HTR-8/SVneo (cell line): ENCODE measurements around the gene ATP6V1B1.
A peak's percentile ranks its signal among the peaks of the same experiment; 100 is the strongest.
"Not testable (repeated sequence)": the region's sequence is repeated elsewhere in the genome, so short reads cannot be mapped to it uniquely, and the experiment has no call there.

Experiments used
- DNase-seq: peaks from one replicate; pipeline ENCODE4 v3.0.0; 2011; ENCODE audit warnings: low spot score, mixed read lengths; ENCODE audit not compliant: insufficient read length
- FAIRE-seq: peaks from 2 replicates; lab custom pipeline; 2011; peaks lifted over from hg19 to GRCh38; lab: Jason Lieb, UNC

The ATP6V1B1 gene

DNA sequence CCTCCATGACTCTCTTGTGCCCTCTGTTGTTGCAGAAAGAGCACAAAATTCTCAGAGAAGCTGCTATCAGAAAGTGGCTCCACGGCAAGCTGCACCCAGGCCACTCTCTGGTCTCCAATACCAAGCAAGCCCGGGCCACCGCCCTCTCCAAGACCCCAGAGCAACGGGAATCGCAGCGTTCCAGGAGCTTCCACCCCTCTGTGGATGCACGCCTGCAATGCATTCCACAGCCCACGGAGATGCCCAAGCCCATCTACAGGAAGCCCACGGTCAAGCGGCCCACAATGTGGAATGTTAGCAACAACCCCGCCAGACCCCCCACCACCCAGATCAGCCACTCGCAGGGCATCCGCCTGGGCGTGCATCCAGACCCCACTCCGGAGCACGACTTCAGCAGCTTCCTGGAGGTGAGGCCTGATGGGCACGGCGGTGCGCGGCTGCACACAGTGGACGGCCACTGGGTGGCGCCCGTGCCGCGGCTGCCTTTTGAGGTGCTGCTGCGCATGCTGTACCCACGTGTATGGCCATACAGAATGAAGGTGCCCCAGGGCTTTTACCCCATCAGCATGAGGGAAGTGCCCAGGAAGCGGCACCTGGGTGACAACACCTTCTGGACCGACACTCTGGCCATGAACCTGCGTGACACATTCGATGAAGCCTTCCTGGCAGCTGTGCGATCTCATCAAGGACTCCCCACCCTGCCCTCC, 49.0 kb downstream of the ATP6V1B1 start:
- no peak for DNase-seq
- FAIRE-seq, result peak; percentile 55

DNA sequence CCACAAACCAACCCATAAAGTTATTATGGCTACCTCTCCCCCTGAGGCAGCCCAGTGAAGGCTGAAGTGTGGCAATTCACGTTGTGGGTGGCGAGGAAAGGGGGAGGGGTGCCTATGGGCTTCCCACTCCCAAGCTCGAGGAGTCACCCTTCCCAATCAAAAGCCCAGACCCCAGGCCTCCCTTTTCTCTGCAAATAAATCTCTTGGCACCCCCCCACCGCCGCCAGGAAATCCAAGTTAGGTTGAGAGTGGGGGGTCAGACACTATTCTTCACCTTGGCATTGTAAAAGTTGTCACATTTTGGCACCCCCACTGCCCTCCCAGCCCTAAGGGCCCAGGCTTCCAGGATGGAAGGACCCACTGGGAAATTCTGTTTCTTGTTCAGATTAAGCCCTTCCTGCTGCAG, 49.6 kb downstream of the ATP6V1B1 start:
- no peak for FAIRE-seq

DNA sequence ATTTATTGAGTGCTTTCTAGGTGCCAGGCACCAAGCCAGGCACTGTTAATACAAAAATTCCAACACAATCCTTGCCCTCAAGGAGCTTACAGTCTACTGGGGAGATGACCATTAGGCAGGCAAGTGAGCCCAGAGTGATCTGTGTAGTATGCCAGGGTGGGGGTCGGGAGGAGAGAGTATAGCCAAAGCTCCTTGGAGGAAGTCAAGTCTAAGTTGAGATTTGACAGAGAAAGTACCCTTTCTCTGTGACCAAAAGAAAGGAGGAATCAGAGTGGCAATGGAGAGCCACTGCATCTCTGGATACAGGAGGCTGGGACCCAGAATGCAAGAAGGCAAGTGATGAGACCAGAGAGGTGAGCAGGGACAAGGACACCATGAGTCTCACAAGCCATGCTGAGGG, 50.3 kb downstream of the ATP6V1B1 start:
- no peak for FAIRE-seq
- no peak for DNase-seq

More for the DNA sequence above, 49.6 kb downstream of the ATP6V1B1 start:
- DNase-seq, result no peak

DNA sequence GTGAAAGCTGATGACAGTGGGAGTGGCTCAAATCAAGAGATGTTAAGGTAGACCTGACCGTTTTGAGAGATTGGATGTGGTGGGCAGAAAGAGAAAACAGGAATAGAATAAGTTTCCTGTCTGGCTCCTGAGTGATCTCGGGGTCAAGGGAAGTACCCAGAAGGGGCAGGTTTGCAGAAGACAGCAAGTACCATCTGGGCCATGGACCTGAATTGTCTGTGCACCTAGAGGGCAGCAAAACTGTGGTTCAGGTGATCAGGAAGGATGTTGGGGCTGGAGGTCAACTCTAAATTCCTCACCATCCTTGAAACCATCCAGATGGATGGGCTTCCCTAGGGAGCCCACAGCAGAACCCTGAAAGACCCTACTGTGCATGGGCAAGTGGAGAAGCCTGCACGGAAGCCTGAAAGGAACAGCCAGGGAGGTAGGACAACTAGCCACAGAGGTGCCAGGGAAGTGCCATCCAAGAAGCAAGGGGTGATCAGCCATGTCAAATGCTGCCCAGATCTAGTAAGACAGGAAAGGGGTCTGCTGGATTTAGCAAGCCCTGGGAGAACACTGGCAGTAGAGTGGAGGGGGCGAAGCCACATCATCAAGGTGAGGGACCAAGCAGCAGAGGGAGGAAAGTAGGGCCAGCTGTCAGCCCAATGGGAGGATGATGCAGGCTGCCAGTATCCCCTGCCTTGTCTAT, 50.9 kb downstream of the ATP6V1B1 start:
- no peak for FAIRE-seq

DNA sequence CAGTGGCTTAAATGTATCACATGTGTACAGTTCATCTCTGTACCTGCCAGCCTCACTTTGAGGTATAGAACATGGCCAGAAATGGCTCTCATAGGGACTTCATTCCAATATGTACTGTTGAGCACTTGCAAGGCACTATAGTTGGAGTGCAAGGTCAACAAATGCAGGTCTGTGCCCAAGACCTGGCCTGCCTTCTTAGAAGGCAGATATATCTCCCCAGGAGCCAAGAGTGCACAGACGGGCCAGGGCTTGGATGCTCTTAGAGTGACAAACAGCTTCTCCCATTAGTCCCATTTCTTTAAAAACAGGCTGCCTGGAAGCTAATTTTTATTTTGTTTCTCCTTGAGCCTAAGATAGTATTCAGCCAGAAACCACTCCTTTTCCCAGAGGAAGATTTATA, 51.7 kb downstream of the ATP6V1B1 start:
- no peak for FAIRE-seq
- no peak for DNase-seq

More for the DNA sequence above, 50.9 kb downstream of the ATP6V1B1 start:
- no peak for DNase-seq

DNA sequence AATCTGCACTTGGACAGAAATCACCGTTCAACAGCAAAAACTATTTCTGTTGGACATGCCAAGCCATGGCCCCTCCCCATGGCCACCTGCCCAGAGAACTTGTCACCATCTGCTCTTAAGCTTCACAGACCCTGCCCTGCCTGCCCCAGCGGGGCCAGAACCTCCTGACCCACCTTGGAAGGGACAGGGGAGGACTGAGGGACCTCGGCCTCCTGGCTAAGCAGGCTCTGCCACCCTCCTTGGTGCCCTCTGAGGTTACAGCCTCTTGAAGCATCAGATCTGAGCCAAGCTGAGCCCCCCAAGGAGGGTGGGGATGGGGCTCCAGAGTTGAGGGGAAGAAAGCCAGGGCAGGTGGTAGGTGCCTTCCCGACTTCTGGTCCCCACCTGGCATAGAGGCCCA, 52.5 kb downstream of the ATP6V1B1 start:
- FAIRE-seq (no peak), DNase-seq (no peak)

DNA sequence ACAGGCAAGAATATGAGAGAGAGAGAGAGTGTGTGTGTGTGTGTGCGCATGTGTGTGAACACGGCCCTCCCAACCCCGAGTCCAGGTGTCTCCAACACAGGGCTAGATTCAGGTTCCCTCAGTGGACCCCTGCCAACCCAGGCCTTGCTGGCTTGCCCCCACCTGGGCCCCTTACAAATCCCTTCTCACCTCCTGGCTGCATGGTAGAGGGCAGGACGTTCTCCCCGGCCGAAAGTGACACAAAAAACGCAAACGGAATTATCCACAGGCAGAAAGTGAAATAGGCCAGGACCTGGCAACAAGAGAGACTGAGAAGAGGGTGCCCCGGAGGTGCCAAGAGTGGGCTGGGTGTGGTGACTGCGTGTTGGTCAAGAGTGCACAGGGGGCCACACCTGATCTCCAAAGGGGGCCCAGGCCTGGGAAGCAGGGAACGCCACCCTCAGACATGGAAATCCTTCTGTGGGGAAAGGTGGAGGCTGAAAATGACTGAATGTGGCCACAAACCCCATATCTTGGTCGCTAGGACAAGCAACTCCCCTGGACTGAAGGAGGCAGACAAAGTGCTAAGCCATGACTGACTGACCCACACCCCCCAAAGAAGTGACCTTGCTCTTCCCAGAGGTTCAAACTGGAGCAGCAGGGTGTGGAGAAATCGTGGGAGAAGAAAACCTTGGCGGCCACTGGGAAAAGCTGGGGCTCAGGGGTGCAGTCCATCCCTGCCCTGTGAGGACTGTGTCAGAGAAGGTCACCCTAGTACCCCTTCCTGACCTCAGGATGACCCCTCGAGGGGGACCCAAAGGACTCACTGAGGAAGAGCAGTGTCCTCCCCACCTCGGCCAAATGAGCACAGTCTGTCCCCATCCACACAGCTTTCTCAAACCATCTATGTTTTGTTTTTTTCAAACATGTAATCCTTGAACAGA, 53.3 kb downstream of the ATP6V1B1 start:
- DNase-seq, result no peak
- peak; percentile 9 for FAIRE-seq

DNA sequence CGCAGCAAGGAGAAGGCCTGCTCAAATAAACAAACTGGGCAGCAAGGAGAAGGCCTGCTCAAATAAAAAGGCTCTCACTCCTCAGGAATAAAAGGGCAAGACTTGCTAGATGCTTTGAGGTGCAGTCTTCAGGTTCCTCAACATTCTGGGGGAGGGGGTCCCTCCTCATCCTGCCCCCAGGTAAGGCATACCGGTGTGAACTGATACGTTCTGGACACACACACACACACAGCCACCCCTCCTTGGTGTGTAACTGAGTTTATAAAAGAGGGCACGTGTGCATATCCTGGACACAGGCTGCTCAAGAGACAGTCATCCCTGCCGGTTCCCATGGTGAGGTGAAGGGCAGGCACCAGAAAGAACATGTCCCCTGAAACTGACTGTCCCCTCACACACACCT, 54.5 kb downstream of the ATP6V1B1 start:
- DNase-seq, result no peak

DNA sequence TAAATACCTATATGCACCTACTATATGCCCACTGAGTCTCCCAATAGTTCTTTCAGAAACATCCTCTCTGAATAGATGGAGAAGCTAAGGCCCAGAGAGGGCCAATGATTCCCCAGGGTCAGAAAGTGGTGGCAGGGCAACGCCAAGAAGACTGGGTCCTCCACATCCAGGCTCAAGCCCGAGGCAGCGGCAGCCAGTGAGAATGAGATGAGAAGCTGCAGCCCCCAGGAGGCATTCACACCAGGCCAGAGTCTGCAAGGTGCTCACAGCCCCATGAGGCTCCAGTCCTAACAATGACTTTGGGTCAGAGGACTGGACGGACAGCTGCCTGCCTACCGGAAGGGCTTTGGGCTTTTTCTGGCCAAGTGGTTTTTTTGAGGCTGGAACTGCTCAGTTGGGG, 55.4 kb downstream of the ATP6V1B1 start:
- FAIRE-seq, result no peak
- DNase-seq, result no peak

More for the DNA sequence above, 54.5 kb downstream of the ATP6V1B1 start:
- no peak for FAIRE-seq

DNA sequence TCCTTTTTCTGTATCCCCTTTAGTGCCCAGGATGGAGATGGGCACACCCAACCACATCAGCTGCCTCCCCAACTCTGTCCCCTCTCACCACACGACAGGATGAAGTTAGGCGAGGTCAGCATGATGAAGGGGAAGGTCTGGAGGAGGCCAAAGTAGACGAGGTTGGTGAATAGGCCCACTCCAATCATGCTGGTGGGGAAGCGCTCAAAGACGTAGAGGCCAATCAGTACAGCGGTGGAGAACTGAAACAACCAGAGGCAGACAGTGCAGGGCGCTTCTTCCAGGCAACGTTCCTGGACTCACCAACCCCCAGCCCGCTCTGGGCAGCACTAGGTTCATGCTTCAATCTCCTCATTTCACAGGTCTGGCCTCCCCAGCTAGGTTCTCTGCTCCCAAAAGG, 56.0 kb downstream of the ATP6V1B1 start:
- DNase-seq (no peak), FAIRE-seq (no peak)

DNA sequence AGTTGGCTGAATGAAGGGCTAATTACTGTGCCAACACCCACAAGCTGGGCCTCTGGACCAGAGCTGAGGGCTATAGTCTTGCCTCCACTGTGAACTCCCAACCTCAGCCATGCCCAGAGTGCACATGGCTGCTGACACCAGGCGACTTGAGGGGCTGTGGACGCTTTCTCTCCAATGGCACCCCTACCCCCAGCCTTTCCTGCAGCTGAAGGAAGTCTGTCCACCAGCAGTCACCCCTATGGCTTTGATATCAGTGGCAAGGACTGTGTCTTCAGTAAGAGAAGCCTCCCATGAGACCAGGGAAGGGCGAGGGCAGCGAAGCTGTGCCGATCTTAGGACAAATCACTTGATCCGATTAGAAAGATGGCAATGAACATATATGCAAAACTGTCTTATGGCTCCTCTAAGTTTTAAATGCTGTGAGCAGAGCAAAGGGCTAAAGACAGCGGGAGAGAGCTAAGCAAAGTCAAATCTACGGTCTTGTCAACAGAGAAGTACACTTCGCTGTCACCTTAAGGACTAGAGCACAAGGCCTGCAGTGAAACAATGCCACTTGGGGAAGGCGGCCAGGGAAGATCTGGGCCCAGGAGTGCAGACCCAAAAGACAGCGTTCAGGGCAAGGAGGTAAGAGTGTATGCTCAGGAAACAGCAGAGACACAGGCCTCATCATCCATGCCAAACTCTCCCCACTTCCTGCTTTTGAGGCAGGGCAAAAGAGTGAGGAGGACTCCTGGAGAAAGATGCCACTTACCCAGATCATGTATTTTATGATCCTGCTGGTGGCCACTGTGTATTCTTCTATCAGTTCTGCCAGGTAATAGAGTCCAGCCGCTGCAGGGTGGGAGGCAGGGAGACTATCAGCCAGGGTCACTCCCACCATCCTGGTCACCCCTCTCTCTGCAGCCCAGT, 57.5 kb downstream of the ATP6V1B1 start:
- FAIRE-seq, result no peak
- no peak for DNase-seq

DNA sequence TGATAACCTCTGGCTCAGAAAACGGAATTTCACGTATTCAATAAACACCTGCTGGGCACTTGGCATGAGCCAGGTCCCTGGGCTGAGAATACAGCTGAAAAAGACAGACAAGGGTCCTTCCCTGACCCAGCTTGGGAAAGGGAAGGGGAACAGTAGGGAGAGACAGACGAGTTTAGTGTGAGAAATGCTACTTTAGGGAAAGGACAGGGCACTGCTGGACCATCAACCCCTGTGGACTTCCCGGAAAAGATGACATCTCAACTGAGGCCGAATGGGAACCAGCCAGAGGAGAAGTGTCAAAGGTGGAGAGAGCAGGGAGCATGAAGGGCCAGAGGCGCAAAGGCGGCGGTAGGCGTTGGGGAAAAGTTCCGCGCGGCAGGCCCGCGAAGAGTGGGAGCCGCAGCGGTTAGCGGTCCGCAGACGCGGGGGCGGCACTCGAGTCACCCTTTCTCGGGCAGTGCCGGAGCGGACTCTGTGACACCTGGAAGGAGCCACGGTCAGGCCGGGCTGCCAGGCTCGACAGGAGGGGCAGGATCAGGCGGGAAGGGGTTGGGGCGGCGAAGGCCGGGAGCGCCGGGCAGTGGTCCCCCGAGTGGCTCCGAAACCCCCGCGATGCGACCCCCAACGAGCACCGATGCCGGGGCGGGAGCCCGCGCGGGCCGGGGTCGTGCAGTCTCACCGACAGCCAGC, 58.5 kb downstream of the ATP6V1B1 start:
- DNase-seq, result no peak
- no peak for FAIRE-seq

DNA sequence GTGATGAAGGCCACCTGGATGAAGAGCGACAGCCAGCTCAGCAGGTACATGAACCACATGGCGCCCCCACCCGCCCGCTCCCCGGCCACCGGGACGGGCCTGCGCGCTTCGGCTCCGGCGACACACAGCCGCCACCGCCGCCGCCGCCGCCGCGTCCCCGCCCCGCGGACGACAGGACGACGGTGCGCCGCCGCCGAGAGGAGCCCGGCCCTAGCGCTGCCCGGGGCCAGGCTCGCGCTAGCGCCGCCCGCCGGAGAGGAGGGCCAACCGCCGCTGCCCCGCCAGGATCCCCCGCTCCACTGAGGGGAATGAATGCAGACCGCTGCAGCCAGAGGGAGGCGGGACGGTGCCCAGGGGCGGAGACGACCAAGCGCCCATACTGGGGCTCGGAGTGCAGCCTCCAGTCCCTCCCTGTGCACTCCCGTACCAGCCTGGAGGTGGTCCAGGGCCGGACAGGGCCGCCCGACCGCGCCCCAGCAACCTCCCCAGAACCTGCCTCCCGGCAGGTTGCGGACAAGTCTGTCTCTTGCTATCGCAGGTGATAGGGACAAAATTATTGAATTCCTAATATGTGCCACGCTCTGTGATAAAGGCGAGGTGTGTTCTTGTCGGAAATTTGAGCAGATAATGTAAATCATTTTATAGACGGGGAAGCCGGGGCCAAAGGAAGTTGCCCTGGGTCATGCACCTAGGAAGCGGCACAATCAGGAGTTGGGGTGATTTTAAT, 59.2 kb downstream of the ATP6V1B1 start, which contains the start of gene TEX261:
TSS of gene TEX261 (minus strand) at position 175 of the 727 bp plus-strand sequence. CDS start at position 59, 116 bp downstream.
- FAIRE-seq, result peak; percentile 99
- DNase-seq, result peak; percentile 96

DNA sequence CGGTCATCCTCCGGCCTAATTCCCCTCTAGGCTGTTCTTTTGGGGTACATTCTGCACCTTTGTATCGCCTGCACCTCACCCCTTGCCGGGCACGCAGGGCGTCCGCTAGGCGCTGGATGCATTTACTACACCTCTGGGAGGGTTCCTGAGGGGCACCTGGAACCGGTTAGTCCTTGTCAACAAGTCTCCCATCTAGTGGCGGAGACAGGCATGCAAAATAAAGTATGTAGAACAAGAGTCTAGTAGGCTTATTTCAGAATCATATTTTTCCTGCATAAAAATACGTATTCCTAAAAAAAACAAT, 59.7 kb downstream of the ATP6V1B1 start:
- FAIRE-seq (peak; percentile 20), DNase-seq (peak; percentile 66)

DNA sequence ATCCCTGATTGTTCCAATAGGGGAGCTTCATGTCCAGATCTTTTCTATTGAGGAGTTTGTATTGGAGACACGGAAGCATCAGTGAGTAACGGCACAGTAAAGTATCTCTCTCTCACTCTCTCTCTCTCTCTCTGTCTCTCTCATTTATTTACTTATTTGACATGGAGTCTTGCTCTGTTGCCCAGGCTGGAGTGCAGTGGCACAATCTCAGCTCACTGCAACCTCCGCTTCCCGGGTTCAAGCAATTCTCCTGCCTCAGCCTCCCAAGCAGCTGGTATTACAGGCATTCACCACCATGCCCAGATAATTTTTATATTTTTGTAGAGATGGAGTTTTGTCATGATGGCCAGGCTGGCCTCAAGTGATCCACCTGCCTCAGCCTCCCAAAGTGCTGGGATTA, 63.2 kb downstream of the ATP6V1B1 start:
- not testable (repeated sequence) for FAIRE-seq, DNase-seq

DNA sequence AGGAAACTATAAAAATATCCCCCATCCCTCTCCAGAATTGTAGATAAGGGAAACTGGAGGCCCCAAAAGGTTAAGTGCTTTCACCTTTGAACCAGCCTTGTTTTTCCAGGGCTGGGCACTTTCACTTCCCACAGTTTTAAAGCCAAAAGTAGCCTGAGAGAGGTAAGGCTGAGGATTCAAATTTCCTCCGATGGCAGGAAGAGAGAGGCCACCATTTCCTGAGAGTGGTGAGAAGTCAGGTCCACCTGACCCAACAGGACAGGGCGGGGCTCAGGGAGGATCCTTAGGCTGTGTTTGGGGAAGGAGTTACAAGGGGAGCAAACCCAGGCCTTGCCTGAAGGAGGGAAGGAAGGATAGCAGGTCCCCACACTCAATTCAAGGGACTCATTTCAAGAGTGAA, 63.7 kb downstream of the ATP6V1B1 start:
- FAIRE-seq (no peak), DNase-seq (no peak)

DNA sequence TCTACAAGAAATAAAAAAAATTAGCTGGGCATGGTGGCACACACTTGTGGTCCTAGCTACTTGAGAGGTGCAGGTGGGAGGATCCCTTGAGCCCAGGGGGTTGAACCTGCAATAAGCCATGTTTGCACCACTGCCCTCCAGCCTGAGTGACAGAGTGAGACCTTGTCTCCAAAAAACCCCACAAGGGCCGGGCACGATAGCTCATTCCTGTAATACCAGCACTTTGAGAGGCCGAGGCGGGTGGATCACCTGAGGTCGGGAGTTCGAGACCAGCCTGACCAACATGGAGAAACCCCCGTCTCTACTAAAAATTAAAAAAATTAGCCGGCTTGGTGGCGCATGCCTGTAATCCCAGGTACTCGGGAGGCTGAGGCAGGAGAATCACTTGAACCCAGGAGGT, 64.2 kb downstream of the ATP6V1B1 start:
- DNase-seq, FAIRE-seq: not testable (repeated sequence)

DNA sequence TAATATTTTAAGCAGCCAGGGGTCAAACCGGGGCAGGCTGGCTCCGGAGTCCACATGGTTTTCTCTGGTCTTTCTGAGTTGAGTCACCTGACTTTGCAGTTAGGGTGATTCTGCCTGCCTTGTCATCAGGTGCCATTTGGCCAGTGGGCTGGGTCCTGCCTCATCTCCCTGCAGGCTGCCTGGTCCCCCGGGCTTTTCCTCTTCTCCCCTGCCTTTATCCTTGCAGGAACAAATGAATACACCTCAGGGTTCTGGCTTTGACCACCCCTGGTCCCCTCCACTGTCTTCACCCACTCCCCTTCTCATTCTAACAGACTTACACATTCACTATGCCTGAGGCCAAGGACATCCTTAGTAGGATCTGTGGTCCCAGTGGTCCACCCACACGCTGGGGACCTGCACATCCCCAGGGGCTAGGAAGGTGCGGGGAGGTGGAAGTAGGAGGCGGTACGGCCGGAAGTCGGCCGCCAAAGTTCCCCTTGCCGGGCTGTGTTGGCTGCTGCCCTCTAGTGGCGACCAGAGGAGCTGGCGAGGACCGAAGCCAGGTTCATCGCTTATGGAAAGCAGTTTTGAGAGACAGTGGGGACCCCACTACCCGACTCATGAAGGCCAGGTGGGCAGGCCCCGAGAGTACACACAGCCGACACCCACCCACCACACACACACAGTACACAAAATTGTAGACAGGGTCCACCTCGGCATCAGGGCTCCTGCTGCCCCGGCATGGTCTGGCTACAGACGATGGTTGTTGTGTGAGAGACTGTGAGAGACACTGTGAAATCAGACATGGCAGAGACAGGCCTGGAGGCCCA, 65.3 kb downstream of the ATP6V1B1 start:
- peak; percentile 91 for FAIRE-seq

More for the DNA sequence above, 65.3 kb downstream of the ATP6V1B1 start:
- peak; percentile 79 for DNase-seq
